HCT116 (cell line): Measurements from ENCODE around the gene CWF19L1. TPM values are rescaled to one million over a fixed set of nuclear protein-coding genes. Genes with fewer than 3 reads are reported as not detected.

ENCODE experiments used
- ATAC-seq: fragments of 200-7000 bp; cut with Tn5 transposase; 2 replicates; pipeline ENCODE4 v1.9.1; 2020; ENCODE audit warnings: mild to moderate bottlenecking, moderate library complexity
- BruUV-seq: library from RNA; stranded (reverse); fragments of 400-500 nt; replicated peaks from 2 replicates; lab custom pipeline; 2021; lab: Mats Ljungman, UMichigan
- CTCF ChIA-PET: fragments of 300-600 bp; sonication (Branson Sonifier 250); formaldehyde crosslinking; loops from one replicate; lab custom pipeline; 2021; ENCODE audit warnings: antibody characterized with exemption; lab: Charles Lee
- POLR2A ChIA-PET: fragments of 300-600, 350-600 bp; sonication (Branson Sonifier 250); formaldehyde crosslinking; loops from one replicate; lab custom pipeline; 2021; ENCODE audit warnings: antibody characterized with exemption; lab: Charles Lee
- RAD21 ChIA-PET, 2 experiments: fragments of 300-600 bp; sonication (Branson Sonifier 250); formaldehyde crosslinking; loops; one replicate each; lab custom pipeline; 2023; ENCODE audit warnings: low total read pairs in 2 of 2; ENCODE audit not compliant: uncharacterized antibody in 2 of 2, unreplicated experiment in 2 of 2, low non-redundant PET in 1 of 2; lab: Charles Lee
- DNase-seq: peaks from one replicate; pipeline ENCODE4 v3.0.0-alpha.2; 2010; ENCODE audit warnings: low read depth, low spot score
- H2AFZ ChIP-seq: fragments of 200-600 bp; shearing (Covaris generic), sonication (generic); 2 replicates; pipeline ENCODE4 v1.6.1; 2017; ENCODE audit warnings: low read depth, mixed run types, mixed read lengths, antibody characterized with exemption, low read length; ENCODE audit not compliant: poor library complexity, severe bottlenecking
- H3K27ac ChIP-seq: 2 replicates; pipeline ENCODE4 v1.5.1; 2012; ENCODE audit warnings: low read depth, low read length
- H3K27me3 ChIP-seq: fragments of 200-600 bp; sonication (generic); 2 replicates; pipeline ENCODE4 v1.6.1; 2016; ENCODE audit warnings: mixed run types, low read length, mixed read lengths; ENCODE audit not compliant: insufficient read depth
- H3K36me3 ChIP-seq, 2 experiments: fragments of 200-500 bp in 1 of 2; fragments of 200-600 bp in 1 of 2; sonication (Bioruptor generic) in 1 of 2; sonication (generic) in 1 of 2; 2 replicates each; pipeline versions ENCODE4 v1.5.1 to v1.6.1; 2014 to 2016; ENCODE audit warnings: low read length in 2 of 2, inconsistent platforms in 1 of 2, mixed read lengths in 1 of 2, mixed run types in 1 of 2; ENCODE audit not compliant: insufficient read depth in 2 of 2, control insufficient read depth in 1 of 2
- H3K4me1 ChIP-seq, 2 experiments: fragments of 200-600 bp in 1 of 2; sonication (generic) in 1 of 2; 2 replicates each; pipeline versions ENCODE4 v1.5.1 to v1.6.1; 2012 to 2017; ENCODE audit warnings: low read length in 2 of 2, inconsistent platforms in 1 of 2, mild to moderate bottlenecking in 1 of 2, mixed read lengths in 1 of 2, mixed run types in 1 of 2, moderate library complexity in 1 of 2; ENCODE audit not compliant: insufficient read depth in 2 of 2, control insufficient read depth in 1 of 2
- H3K4me2 ChIP-seq: fragments of 200-600 bp; sonication (generic); 2 replicates; pipeline ENCODE4 v1.6.1; 2017; ENCODE audit warnings: mixed run types, low read length, mixed read lengths
- H3K4me3 ChIP-seq, 2 experiments: fragments of 200-600 bp in 1 of 2; sonication (generic) in 1 of 2; replicated peaks in 1 of 2; 2 replicates each; pipeline ENCODE4 v1.5.1; 2011 to 2016; ENCODE audit warnings: low read length in 2 of 2, control low read depth in 1 of 2, low read depth in 1 of 2, mild to moderate bottlenecking in 1 of 2, mixed read lengths in 1 of 2, mixed run types in 1 of 2
- H3K79me2 ChIP-seq: fragments of 200-600 bp; sonication (generic); 2 replicates; pipeline ENCODE4 v1.6.1; 2017; ENCODE audit warnings: mild to moderate bottlenecking, mixed run types, low read length, moderate library complexity, mixed read lengths; ENCODE audit not compliant: insufficient read depth
- H3K9ac ChIP-seq: fragments of 200-600 bp; sonication (generic); 2 replicates; pipeline ENCODE4 v1.6.1; 2016; ENCODE audit warnings: low read length, mixed read lengths
- H3K9me2 ChIP-seq: fragments of 200-600 bp; sonication (generic), shearing (Covaris generic); 2 replicates; pipeline ENCODE4 v1.6.1; 2017; ENCODE audit warnings: mixed run types, mild to moderate bottlenecking, moderate library complexity; ENCODE audit not compliant: insufficient read depth
- H3K9me3 ChIP-seq, 2 experiments: fragments of 200-500 bp in 1 of 2; fragments of 200-600 bp in 1 of 2; sonication (Bioruptor generic) in 1 of 2; sonication (generic) in 1 of 2; 2 replicates each; pipeline ENCODE4 v1.6.1; 2014 to 2017; ENCODE audit warnings: low read length in 2 of 2, mixed read lengths in 2 of 2, inconsistent platforms in 1 of 2, low read depth in 1 of 2, mild to moderate bottlenecking in 1 of 2, mixed run types in 1 of 2, moderate library complexity in 1 of 2; ENCODE audit not compliant: control insufficient read depth in 1 of 2, insufficient read depth in 1 of 2
- H4K20me1 ChIP-seq: fragments of 200-600 bp; sonication (generic), shearing (Covaris generic); 2 replicates; pipeline ENCODE4 v1.6.1; 2017; ENCODE audit warnings: mixed run types, mild to moderate bottlenecking, moderate library complexity; ENCODE audit not compliant: insufficient read depth
- CEBPB ChIP-seq: IDR thresholded peaks from 2 replicates; pipeline ENCODE4 v1.6.1; 2012; ENCODE audit warnings: low read depth
- CTCF ChIP-seq, 3 experiments: fragments of 200-600 bp in 1 of 3; sonication (generic) in 1 of 3; IDR thresholded peaks in 2 of 3; conservative IDR thresholded peaks in 1 of 3; 2 replicates each; pipeline ENCODE4 v1.5.1; 2012 to 2017; ENCODE audit warnings: low read depth in 2 of 3, low read length in 2 of 3, antibody characterized with exemption in 1 of 3, borderline replicate concordance in 1 of 3, control low read depth in 1 of 3, mild to moderate bottlenecking in 1 of 3, mixed read lengths in 1 of 3, mixed run types in 1 of 3, moderate library complexity in 1 of 3; ENCODE audit not compliant: insufficient read depth in 1 of 3
- EGR1 ChIP-seq: IDR thresholded peaks from 2 replicates; pipeline ENCODE4 v1.6.1; 2012; ENCODE audit warnings: low read depth
- EZH2 ChIP-seq: fragments of 200-600 bp; sonication (generic); IDR thresholded peaks from 2 replicates; pipeline ENCODE4 v1.6.1; 2017; ENCODE audit warnings: antibody characterized with exemption, mixed run types
- FOSL1 ChIP-seq: IDR thresholded peaks from 2 replicates; pipeline ENCODE4 v1.6.1; 2012; ENCODE audit warnings: low read depth
- JUND ChIP-seq: IDR thresholded peaks from 2 replicates; pipeline ENCODE4 v1.6.1; 2012
- MAX ChIP-seq: IDR thresholded peaks from 2 replicates; pipeline ENCODE4 v1.6.1; 2012
- POLR2A ChIP-seq: IDR thresholded peaks from 2 replicates; pipeline ENCODE4 v1.7.0; 2011; ENCODE audit warnings: borderline replicate concordance; ENCODE audit not compliant: insufficient read depth, insufficient read length; ENCODE audit errors: extremely low read depth
- POLR2AphosphoS5 ChIP-seq: IDR thresholded peaks from 2 replicates; pipeline ENCODE4 v1.6.1; 2011; ENCODE audit warnings: mild to moderate bottlenecking, low read depth, low read length, moderate library complexity
- RAD21 ChIP-seq: IDR thresholded peaks from 2 replicates; pipeline ENCODE4 v1.6.1; 2012; ENCODE audit warnings: low read depth, mild to moderate bottlenecking
- SIN3A ChIP-seq: IDR thresholded peaks from 2 replicates; pipeline ENCODE4 v1.6.1; 2012; ENCODE audit warnings: low read depth
- SP1 ChIP-seq: IDR thresholded peaks from 2 replicates; pipeline ENCODE4 v1.6.1; 2012; ENCODE audit warnings: low read depth
- TCF7L2 ChIP-seq: IDR thresholded peaks from 2 replicates; pipeline ENCODE4 v1.7.0; 2011; ENCODE audit warnings: borderline replicate concordance, inconsistent platforms; ENCODE audit not compliant: insufficient read depth, insufficient read length; ENCODE audit errors: extremely low read depth
- ZFX ChIP-seq: fragments of 450-650 bp; IDR thresholded peaks from 2 replicates; pipeline ENCODE4 v1.6.1; 2017
- intact Hi-C: fragments of 100-400 bp; cut with micrococcal nuclease; formaldehyde crosslinking; loops from 2 replicates; pipeline ENCODE4 v1.10.0; 2022
- total RNA-seq: library from RNA; stranded (reverse); gene quantifications from one replicate; pipeline ENCODE4 v1.2.1, GENCODE V29; 2021; ENCODE audit not compliant: unreplicated experiment

CWF19L1 gene
- total RNA-seq, 1 experiment from 2014 or later, result 41.7 TPM

- DNase-seq (no peak), ATAC-seq (no peak)
- no peaks in the 10 kb centered on the region for H3K9me3 ChIP-seq
- H4K20me1 ChIP-seq, result no peaks in the 10 kb centered on the region
- ChIA-PET POLR2A (no interaction called here), RAD21 (no interaction called here), CTCF (no interaction called here)
- peaks cover 12 to 23% of the 10 kb centered on the region in 2 experiments; a peak in 3 of 4 replicates for H3K4me1 ChIP-seq
- no TSS peak for BruUV-seq
- no peak overlapping the region for H2AFZ ChIP-seq
- no peaks in the 10 kb centered on the region for H3K27me3 ChIP-seq
- no peak overlapping the region for H3K9ac ChIP-seq
- intact Hi-C loops, result loop anchor here (10.0 kb wide), 1 partner anchor 448 kb away; the partner anchor contains the start of genes COX15 and CUTC
- no peak for TF ChIP-seq POLR2A
- no peak for TF ChIP-seq JUND
- TF ChIP-seq SIN3A, result no peak
- TF ChIP-seq RAD21, result no peak
- TF ChIP-seq FOSL1, result no peak
- TF ChIP-seq POLR2AphosphoS5, result no peak
- TF ChIP-seq MAX, result no peak
- TF ChIP-seq SP1, result no peak
- no peak for TF ChIP-seq TCF7L2
- TF ChIP-seq CTCF (IDR thresholded peaks at IDR 0.05 in 2 of 3, conservative IDR thresholded peaks at IDR 0.05 in 1 of 3; ENCODE audit: borderline replicate concordance in 1 of 3, insufficient read depth in 1 of 3, low read depth in 2 of 3, low read length in 2 of 3), result no peak
- TF ChIP-seq EGR1, result no peak
- no peak for TF ChIP-seq EZH2
- TF ChIP-seq CEBPB, result no peak
- TF ChIP-seq ZFX, result no peak
- H3K79me2 ChIP-seq, result peaks cover 88% of the 10 kb centered on the region
- no peak overlapping the region for H3K4me2 ChIP-seq
- H3K4me3 ChIP-seq, result no peak overlapping the region
- no peak overlapping the region for H3K27ac ChIP-seq
- H3K9me2 ChIP-seq, result no peaks in the 10 kb centered on the region
- H3K36me3 ChIP-seq, result peaks cover 29 to 47% of the 10 kb centered on the region in 2 experiments
Measured at GRCh38 chr10:100182908-100183307, 84.5 kb downstream of the CWF19L1 start.

Other genes with a start within 250 kb of the CWF19L1 start
- 0.12 TPM for gene CPN1, start 185.8 kb downstream of the CWF19L1 start, total RNA-seq
- 64.5 TPM for gene ERLIN1, start 81.6 kb downstream of the CWF19L1 start, total RNA-seq
- gene CHUK, start 38.0 kb downstream of the CWF19L1 start, total RNA-seq, result 35.7 TPM
- 54.6 TPM for gene BLOC1S2, start 19.0 kb upstream of the CWF19L1 start, total RNA-seq
- gene PKD2L1, start 62.6 kb upstream of the CWF19L1 start, total RNA-seq, result 0.17 TPM
- gene SCD, start 79.6 kb upstream of the CWF19L1 start, total RNA-seq, result 652 TPM
- gene WNT8B, start 195.4 kb upstream of the CWF19L1 start, total RNA-seq, result not detected